Left hindlimb (tissue), 1 donor: ENCODE measurements around the gene C13orf42.
"Not testable (repeated sequence)": the region's sequence is repeated elsewhere in the genome, so short reads cannot be mapped to it uniquely, and the experiment has no call there.

ENCODE experiments used
- DNase-seq: peaks from one replicate; pipeline ENCODE4 v3.0.0-alpha.2; 2018

Gene C13orf42

DNA sequence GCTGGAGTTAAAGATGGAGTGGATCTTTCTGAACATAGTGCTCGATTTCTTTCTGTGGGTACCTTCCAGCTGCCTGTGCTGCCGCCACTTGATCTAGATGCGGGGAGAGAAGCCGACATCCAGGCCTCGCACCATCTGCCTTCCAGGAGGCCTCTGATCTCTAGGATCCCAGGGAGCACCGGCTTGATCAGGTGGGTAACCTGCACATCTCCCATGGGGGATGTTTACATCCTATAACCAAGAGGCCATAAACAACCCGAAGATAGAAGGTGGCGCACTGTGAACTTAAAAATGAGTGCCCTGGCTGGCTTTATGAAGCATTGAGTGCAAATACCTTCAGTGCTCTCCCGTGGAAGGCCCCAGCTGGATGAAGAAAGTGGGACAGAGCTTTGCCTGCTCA is at the start of gene C13orf42:
TSS of gene C13orf42 (minus strand) at position 101 of the 400 bp plus-strand sequence. CDS start at position 36, 65 bp downstream.
- no peak for DNase-seq

DNA sequence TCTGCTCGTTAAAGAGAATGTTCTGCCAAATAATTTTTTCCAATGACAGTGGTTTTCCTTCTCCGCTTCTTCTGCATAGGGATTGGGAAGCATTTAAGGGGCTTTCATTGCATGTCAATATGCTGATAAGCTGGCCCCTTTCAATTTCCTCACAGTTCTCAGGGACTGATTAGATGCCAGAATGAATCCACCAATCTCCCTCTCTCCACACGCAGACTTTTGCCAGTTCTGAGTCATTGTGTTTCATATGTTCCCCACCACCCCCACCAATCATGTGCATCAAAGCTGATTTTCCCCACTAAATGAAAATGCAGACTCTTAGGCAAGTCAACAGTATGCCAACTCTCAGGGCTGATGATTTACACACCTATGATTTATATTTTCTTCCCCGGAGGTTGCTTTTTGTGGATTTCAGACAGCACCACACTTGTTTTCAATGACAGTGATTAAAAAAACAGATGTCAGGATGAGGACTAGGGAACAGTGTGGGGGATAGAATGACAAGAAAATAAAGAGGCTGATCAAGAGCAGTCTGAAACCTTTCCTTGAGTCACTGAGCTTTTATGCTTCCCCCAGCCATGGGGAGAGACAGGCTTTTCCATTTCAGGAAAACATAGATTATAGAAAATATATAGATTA is 47.9 kb upstream of the C13orf42 start:
- DNase-seq = peak; percentile 54

DNA sequence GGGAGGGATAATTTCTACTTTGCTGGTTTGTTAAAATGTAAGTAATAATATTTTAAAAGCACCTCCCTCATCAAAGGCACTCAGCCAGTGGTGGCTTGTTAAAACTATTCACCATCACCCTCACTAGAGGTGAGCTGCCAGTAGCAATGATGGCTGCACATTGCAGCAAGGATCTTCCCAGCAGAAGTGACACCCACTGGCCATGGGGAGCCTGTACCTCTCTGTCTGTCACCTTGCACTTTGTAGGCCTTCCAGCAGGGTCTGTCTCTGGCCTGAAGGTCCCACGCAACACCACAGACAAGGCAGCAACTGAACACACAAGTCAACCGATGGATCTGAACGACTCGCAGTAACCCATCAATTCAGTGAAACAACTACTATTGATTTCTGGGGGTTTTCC is 47.3 kb upstream of the C13orf42 start:
- no peak for DNase-seq

DNA sequence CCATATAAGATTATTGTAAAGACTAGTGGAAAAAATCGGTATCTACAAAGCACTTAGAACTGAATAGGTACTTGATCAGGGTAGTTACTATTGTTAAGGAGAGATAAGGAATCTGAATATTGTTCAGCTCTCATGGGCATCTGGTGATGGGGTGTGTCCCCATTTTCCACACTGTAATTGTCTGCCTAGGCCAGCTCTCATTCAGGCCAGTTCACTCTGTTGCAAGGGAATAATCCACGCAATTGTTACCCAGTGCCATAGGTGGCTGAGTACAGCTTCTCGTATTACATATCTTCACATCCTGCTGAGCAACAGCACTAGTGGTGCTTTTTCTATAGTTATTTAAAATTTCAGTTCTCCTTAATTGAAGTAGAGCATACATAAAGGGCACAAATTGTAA is 45.6 kb upstream of the C13orf42 start:
- DNase-seq = no peak

DNA sequence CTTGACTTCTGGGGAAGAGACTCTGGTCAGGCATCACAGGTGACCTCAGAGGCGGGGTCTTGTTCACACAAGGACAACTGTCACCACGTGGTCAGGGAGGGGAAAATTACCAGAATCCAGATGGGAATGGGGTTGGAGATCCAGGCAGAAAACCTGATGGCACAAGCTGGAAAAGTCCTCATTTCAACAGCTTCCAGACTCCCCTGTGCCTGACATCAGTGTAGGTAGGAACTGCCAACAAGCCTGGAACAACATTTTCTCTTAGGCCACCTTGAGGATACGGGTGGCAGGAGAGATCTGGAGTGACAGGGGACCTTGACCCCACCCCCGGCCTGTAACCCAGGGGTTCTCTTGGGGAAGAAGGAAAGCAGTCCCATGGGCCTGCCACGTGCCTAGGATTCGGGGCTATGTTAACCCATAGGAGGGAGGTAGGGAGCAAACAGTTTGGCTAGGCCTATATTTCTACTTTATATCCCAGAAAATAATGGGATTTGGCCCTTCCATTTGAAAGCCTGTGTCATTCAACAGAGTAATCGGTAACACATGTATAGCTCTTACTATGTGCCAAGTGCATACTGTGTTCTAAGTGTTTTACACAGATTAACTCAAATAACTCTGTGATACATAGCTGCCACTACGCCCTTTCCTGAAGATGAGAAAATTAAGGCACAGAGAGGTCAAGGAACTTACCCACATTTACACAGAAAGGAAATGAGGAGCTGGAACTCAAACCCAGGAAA is 44.9 kb upstream of the C13orf42 start:
- peak; percentile 51 for DNase-seq

DNA sequence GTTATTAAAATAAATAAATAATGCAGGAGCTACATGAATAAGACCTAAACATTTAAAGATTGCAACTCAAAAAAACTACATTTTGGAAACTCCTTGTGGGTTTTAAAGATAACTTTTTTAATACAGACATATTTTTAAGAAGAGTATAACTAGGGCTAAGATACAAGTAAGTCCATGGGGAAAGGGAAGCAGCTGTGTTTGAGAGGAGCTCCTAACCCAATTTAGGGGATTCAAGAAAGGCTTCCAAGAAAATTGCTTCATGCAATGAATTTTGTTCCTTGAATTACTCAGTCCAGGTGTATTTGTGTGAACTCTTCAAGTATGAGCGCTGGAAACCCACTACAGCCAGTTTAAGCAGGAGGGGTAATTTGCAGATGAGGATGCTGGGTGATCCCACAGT is 44.1 kb upstream of the C13orf42 start:
- DNase-seq = no peak

DNA sequence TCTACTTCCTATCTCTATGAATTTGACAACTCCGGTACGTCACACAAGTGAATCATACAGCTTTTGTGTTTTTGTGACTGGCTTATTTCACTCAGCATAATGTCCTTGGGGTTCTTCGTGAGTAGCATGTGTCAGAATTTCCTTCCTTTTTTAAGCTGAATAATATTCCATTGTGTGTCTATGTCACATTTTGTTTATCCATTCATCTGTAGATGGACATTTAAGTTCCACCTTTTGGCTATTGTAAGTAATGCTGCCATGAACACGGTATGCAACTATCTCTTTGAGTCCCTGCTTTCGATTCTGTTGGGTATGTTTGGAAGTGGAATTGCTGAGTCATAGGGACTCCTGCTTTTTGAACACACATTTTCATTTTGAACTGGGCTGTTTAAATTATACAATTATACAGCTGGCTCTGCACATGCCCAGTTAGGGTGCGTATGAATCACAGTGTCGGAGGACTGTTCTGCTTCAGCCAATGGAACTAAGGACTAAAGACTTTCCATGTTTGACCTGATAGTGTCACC is 43.0 kb upstream of the C13orf42 start:
- no peak for DNase-seq

DNA sequence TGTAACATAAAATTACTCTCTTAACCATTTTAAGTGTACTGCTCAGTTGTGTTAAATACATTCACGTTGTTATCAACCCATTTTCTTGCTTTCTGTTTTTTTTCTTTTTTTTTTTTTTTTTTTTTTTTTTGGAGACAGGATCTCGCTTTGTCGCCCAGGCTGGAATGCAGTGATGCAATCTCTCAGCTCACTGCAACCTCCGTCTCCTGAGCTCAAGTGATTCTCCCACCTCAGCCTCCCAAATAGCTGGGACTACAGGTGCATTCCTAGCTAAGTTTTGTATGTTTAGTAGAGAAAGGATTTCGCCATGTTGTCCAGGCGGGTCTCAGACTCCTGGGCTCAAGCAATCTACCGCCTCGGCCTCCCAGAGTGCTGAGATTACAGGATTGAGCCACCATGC is 42.5 kb upstream of the C13orf42 start:
- no peak for DNase-seq

DNA sequence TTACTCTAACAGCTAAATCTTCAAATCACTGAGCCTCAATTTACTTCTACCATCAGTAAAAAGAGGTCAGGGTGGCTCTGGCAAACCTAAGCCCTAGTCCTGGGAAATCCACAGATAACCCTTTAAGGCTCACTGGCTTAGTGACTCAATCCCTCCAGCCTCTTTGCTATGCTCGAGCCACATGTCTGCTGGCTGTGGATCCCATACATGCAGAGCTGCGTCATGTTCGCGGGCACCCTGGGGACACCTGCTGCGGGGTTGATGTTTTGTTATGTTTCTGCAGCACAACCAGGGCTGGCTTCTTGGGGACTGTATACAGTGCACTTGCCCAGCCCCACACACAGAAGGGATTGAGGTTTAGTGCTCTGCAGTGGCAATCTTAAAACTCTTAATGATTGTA is 41.6 kb upstream of the C13orf42 start:
- no peak for DNase-seq

DNA sequence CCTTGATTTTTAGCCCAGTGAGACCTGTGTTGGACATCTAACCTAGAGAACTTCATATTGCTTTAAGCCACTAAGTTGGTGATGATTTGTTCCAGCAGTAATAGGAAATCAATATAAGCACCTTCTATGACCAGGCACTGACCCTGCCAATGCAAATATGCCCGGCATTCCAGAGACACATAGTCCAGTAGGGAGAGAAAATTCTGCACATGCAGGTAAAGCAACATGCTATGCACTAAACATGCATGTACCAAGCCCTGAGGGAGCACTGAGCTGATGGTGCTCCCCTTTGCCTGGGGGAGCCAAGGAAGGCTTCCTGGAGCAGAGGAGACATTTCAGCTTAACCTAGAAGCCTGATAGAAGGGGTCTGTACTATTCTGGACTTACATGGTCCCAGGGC is 40.4 kb upstream of the C13orf42 start:
- DNase-seq = no peak

DNA sequence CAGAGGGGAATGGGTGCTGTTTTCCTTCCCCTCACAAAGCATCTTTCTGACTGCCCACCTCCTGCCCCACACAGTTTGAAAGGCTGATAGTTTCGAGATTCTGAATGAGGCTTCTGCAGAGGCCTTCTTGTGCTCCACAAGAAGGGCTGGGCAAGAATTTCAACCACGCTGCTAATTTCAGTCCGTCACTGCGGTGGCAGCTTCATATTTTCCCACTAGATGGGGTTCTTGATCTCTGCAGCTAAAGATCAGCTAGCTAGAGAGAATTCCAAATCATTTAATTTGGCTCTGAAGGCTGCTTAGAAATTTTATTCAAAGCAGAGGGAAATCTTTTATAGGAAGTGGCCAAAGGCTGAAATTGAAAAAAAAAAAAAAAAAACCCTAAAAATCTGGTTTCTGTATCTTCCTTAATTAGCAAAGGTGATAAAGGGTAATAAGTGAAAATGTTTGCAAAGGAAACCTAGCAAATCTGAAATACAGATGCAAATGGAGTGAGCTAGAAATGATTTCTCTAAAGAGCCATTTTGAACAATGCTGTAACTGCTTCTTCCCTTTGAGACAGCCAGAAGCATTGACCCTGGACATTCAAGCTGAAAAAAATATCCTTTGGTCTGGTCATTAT is 38.0 kb upstream of the C13orf42 start:
- peak; percentile 70 for DNase-seq

DNA sequence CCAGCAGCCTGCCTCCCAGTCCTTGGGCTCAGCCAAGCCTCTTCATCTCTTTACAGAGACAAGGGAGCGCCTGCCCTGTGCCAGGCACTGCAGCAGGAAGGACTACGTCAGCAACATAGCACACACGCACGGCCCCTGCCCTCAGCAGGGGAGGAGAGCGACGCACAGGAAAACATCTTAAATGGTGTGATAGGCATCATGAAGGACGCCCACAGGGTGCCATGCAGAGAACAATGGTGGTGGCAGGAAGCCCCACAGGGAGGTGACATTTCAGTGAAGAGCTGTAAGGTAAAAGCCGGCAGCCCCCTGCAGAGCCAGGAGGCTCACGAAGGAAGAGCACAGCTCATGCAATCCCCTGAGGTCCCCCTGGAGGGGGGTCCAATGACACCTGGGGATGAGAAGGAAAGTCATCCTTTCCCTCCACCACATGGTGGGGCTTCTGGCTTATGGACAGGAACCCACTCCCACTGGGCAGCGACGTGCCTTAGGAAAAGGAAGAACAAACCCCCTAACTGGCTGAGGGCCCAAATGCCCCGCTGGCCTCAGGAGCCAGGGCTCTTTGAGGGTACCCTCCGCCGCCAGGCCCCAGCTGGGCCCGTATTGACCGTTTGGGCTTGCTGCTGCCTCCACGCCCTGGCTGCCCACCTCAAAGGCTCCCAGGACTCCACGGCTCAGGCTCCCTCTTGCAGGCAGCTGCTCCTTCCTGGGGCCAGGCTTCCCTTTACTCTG is 37.3 kb upstream of the C13orf42 start:
- no peak for DNase-seq

DNA sequence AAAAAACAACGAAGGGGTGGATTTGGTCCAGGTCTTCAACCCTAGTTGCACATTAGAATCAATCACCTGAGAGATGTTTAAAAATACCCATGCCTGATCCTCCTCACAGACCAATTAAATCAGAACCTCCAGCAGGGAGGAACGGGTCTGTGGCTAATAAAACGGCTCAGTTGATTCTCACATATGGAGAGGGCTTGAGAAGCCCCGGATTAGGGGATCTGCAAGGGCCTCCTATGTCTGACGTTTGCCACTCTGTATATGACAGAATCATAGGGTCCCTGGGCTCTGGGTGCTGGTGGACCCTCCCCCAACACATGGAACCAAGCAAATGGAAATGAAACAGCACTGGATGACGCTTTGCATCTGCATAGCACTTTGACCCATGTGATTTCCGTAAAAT is 36.7 kb upstream of the C13orf42 start:
- no peak for DNase-seq

DNA sequence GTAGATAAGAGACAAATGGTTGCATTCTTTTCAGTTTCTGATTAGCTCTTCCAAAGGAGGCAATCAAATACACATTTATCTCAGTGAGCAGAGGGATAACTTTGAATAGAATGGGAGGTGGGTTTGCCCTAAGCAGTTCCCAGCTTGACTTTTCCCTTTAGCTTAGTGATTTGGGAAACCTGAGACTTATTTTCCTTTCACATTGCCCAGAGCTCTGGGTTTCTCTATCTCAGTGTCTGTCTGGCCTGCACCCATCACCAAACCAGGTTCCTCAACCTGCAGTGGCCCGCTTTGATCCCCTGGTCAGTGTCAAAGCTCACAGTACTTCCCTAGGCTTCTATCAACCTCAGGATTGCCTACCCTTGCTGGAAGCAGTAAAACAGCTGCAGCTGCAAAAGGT is 35.6 kb upstream of the C13orf42 start:
- DNase-seq = no peak

DNA sequence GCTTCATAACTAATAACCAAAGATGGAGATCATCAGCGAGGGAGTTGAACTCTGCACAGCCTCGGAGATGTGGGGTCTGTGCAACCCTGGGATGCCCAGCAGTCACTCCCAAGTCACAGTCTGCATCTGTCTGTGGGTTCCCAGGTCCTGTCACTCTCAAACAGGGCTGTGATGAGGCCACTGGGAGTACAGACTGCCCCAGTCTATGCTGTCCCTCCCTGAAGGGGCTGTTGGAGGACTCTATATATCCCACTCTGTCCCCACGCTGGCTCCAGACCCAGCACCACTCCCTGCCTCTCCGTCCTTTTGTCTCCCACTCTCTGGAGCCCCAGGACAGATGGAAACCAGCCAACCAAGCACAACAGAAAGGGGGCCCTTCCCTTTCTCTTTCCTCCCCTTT is 26.2 kb upstream of the C13orf42 start:
- DNase-seq = no peak

DNA sequence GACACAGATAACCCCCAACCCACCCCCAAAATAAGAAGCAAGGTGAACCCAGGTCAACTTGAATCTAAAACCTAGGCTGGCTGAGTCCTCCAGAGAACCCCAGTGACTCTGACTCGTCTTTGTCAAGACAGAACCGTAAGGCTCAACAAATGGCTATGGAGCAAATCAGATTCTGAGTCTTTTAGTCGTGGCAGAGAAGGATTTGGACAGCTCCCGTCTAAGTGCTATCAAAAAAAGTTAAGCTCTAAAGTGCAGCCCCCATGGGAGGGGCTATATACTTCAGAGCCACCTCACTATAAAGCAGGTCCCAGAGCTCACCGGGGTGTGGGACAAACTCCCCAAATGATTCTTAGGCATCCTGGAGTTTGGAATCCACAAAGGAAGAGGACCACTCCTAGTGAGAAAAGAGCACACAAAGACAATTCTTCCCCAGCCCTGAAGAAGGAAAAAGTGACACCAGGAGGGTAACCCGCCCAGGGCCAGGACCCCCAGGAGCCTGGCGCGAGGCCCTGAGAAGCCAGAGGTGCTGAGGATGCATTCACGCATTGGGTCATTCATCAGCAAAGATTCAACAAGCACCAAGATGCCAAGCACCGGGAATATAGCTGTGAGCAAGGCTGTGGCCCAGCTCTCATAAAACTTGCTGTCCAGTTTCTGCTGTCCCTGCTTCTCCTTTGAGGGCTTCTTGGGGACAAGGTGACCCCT is 25.4 kb upstream of the C13orf42 start:
- DNase-seq = no peak

DNA sequence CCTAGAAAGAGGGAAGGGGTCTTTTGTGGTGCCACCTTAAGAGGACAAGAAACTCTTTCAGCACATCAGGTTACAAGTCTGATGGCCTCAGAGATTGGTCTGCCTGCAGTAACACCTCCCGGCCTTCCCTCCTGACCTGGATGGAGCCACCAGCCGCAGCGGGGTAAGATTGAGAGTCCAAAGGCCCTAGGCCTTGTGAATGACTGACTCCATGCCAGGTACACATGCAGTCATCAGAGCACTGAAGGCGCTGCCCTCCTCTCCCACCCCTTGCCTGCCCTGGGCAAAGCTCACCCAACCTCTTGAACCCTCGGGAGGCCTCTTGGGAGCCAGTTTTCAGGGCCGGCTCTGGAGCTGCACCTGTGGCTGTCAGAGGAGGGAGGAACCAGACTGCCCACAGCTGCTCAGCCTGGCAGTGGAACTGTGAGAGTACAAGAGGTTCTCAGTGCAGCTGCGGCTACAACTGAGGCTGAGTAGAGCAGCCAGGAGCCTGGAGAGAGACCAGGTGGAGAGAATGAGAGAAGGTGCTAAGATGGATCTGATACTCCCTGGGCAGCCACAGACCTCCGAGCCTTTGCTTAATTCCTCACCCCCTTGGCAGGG is 23.8 kb upstream of the C13orf42 start:
- no peak for DNase-seq

DNA sequence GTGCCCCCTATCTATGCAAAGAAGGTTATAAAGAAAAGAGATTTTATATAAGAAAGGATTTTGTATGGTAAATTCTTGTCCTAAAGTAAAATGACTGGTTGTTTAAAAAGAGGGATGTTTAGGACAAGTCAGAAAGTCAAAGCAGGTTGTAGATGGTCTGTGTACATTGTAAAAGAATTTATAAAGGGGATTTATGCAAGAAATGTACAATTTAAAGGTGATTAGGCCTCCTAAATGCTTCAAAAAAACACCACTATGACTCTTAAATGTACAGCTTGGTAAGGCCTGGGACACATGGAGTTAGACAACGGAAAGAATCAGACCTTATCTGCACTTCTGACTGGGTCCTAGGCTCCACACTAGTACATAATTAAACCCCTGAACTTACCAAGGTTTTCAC is 19.3 kb upstream of the C13orf42 start:
- no peak for DNase-seq

DNA sequence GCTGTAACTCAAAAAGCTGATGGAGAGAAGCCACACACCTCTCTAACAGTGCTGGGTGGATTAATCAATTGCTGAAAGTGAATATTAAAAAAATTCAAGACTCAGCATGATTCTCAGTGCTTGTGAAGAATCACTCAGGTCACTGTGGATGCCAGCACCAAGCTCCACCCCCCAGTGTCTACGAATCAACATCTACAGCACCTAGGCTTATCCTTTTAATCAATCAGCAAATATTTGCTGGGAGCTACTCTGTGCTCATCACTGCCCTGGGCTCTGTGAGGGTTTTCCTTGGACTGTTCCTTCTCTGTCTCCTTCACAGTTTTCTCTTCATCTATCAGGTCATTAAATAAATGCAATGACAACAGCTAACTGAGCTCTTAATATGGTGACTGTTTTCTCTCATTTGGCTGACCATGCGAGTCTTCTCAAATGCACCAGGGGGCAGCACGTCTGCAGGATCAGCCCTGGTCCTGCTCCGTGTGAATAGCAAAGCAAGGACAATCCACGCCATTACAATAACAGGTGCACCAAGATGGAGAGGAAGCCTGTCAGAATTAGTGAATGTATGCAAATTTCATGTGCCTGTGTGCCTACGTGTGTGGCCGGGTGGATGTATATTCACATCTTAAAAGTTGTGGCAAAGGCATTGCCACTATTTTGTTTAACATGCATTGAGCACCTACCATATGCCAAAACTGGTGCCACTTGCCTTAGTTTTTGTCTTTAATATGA is 14.6 kb upstream of the C13orf42 start:
- DNase-seq = no peak

DNA sequence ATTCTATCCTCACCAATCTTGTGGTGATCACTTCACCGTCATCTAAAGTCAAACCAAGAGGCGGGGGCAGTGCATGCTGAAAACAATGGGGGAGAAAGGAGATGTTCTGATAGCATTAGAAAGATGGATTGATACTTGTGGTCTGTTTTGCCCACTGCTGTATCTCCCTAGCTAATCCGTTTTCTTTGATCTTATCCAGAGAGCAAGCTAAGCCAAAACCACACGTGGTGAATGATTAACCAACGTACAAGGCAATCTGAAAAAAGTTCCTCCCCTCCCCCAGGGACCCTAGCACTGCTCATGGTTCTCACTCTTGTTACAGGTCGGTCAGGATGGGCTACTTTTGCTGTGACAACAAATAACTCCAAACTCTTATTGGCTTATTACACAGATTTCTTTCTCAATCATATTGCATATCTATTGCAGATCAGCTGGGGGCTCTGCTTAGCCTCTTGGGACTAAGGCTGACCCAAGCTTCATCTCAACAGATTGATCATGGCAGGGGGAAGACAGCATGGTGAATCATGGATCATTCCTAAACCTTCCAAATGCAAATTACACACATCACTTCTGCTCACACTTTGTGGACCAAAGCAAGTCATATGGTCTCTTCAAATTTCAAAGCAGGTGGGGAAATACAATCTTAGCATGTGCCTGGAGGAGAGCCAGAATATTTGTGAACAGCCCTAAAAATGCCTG is 11.9 kb upstream of the C13orf42 start:
- DNase-seq = no peak

DNA sequence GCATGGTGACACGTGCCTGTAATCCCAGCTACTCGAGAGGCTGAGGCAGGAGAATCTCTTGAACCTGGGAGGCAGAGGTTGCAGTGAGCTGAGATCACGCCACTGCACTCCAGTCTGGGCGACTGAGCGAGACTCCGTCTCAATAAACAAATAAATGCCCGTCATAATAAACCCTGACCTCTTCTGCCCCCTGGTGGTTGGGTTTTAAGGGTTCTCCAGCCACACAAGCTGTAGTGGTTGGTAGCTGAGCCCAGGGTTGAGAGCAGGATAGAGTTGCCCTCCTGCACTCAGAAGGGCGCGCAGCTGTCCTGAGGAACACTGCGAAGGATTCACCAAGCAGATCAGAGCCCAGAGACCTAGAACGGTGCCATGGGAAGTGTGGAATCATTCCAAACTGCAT is 9.8 kb upstream of the C13orf42 start:
- not testable (repeated sequence) for DNase-seq
